ENCODE measurements around the gene SLC26A11.
"Not testable (repeated sequence)": the region's sequence is repeated elsewhere in the genome, so short reads cannot be mapped to it uniquely, and the experiment has no call there.

Gene SLC26A11

GRCh38 chr17:80299350-80300100 is 79.3 kb downstream of the SLC26A11 start:
- in situ Hi-C loops (cut with MboI; ENCODE audit: low sequenced_read_pairs), result not testable (repeated sequence)

- in situ Hi-C loops (cut with MboI; ENCODE audit: low sequenced_read_pairs), result not testable (repeated sequence)
Measured at GRCh38 chr17:80300756-80301155, 80.5 kb downstream of the SLC26A11 start.

All from hTERT RPE-1 (cell line).